ENCODE results near the gene SLC6A5.

DNA sequence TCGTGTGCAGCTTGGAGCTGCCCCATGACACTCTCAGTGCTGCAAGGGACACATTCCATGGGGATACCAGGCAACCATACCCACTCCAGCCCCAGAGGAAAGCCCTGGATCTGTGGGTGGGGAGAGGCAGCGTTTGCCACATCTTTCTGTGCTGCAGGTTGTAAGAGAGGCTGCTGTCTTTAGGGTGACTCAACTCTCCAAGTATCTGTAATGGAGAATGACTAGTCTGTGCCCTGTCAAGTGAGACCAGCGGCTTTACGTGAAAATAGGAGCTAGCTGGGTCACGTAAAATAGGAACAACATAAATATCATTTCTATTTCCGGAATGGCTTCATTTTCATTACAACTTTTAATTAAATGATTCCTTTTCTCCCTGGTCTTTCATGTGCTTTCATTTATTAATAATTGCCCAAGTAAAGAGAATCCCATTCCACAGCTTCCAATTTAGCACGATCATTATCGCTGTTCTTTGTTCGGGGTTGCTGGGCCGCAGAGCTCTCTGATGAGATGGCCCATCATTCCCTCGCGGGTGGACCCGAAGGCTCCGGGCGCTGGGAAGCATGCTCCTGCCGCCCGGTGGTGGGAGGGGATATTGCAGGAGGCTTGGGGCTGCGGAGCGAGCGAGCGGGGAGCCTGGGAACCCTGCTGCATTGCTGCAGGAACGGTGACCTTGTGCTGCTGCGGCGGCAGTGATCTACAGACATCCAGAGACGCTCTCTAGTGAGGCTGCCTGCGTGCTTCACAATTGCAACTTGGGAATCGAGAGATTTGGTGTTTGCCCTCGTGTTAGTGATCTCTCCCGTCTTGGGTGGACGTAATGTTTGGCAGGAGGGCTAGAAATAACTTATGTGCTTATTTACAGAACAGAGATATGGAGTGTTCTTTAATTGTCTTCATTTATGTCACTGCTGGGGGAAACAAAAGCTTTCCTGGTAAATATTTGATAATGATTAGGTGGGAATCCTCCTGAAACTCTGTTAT, 10.6 kb downstream of the SLC6A5 start:
- TF ChIP-seq, protein P1, sequence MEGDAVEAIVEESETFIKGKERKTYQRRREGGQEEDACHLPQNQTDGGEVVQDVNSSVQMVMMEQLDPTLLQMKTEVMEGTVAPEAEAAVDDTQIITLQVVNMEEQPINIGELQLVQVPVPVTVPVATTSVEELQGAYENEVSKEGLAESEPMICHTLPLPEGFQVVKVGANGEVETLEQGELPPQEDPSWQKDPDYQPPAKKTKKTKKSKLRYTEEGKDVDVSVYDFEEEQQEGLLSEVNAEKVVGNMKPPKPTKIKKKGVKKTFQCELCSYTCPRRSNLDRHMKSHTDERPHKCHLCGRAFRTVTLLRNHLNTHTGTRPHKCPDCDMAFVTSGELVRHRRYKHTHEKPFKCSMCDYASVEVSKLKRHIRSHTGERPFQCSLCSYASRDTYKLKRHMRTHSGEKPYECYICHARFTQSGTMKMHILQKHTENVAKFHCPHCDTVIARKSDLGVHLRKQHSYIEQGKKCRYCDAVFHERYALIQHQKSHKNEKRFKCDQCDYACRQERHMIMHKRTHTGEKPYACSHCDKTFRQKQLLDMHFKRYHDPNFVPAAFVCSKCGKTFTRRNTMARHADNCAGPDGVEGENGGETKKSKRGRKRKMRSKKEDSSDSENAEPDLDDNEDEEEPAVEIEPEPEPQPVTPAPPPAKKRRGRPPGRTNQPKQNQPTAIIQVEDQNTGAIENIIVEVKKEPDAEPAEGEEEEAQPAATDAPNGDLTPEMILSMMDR (conservative IDR thresholded peaks at IDR 0.05; ENCODE audit: low read depth, low read length), result peak; percentile 92
- TF ChIP-seq RAD21 (IDR thresholded peaks at IDR 0.05; ENCODE audit: low read length), result peak; percentile 82
- TF ChIP-seq POLR2A (IDR thresholded peaks at IDR 0.05; ENCODE audit: low read depth, low read length), result no peak
- TF ChIP-seq BHLHE40 (IDR thresholded peaks at IDR 0.05; ENCODE audit: low read depth, low read length), result no peak
- no peak for TF ChIP-seq MAFK (IDR thresholded peaks at IDR 0.05; ENCODE audit: low read depth, low read length)
- no peak for TF ChIP-seq FOS (IDR thresholded peaks at IDR 0.05; ENCODE audit: low read depth, low read length)
- TF ChIP-seq CEBPB (IDR thresholded peaks at IDR 0.05; ENCODE audit: low read depth, low read length), result no peak
- TF ChIP-seq RCOR1 (IDR thresholded peaks at IDR 0.05; ENCODE audit: insufficient replicate concordance, low read length), result no peak
- peak; percentile 43; the same call in 1 of the 2 replicates for TF ChIP-seq MAZ (IDR thresholded peaks at IDR 0.05; ENCODE audit: borderline replicate concordance, low read depth, low read length)

All from IMR-90 (cell line).